RWPE2 (cell line): ENCODE measurements around the gene PTH2.
"Not testable (repeated sequence)": the region's sequence is repeated elsewhere in the genome, so short reads cannot be mapped to it uniquely, and the experiment has no call there.

Experiments
- ATAC-seq: fragments of 200-7000 bp; cut with Tn5 transposase; 3 replicates; pipeline ENCODE4 v1.9.1; 2021; ENCODE audit warnings: low read depth
- DNase-seq: peaks from one replicate; pipeline ENCODE4 v3.0.0-alpha.2; 2020; ENCODE audit warnings: low spot score
- H3K27ac ChIP-seq: fragments of 450-650 bp; 2 replicates; pipeline ENCODE4 v1.5.1; 2017; ENCODE audit warnings: mild to moderate bottlenecking; ENCODE audit not compliant: poor library complexity, severe bottlenecking
- H3K27me3 ChIP-seq: fragments of 250-450 bp; sonication (Bioruptor Pico); 2 replicates; pipeline ENCODE4 v1.5.1; 2021; ENCODE audit warnings: mild to moderate bottlenecking, moderate library complexity; ENCODE audit not compliant: insufficient read depth, poor library complexity, severe bottlenecking
- H3K36me3 ChIP-seq: fragments of 250-450 bp; sonication (Bioruptor Pico); 2 replicates; pipeline ENCODE4 v1.5.1; 2020; ENCODE audit warnings: low read depth, mild to moderate bottlenecking, moderate library complexity
- H3K4me1 ChIP-seq: fragments of 250-450 bp; sonication (Bioruptor Pico); 2 replicates; pipeline ENCODE4 v1.5.1; 2021; ENCODE audit warnings: mild to moderate bottlenecking, moderate library complexity; ENCODE audit not compliant: insufficient read depth, poor library complexity, severe bottlenecking
- H3K4me3 ChIP-seq: fragments of 250-450 bp; sonication (Bioruptor Pico); 2 replicates; pipeline ENCODE4 v1.5.1; 2021; ENCODE audit warnings: mild to moderate bottlenecking, moderate library complexity; ENCODE audit not compliant: severe bottlenecking
- H3K9me3 ChIP-seq: fragments of 250-450 bp; sonication (Bioruptor Pico); 2 replicates; pipeline ENCODE4 v1.5.1; 2021; ENCODE audit warnings: mild to moderate bottlenecking, moderate library complexity; ENCODE audit not compliant: severe bottlenecking
- CTCF ChIP-seq: fragments of 450-650 bp; IDR thresholded peaks from one replicate; pipeline ENCODE4 v1.5.1; 2017; ENCODE audit warnings: mild to moderate bottlenecking, moderate library complexity; ENCODE audit not compliant: poor library complexity, severe bottlenecking

PTH2 gene

DNA sequence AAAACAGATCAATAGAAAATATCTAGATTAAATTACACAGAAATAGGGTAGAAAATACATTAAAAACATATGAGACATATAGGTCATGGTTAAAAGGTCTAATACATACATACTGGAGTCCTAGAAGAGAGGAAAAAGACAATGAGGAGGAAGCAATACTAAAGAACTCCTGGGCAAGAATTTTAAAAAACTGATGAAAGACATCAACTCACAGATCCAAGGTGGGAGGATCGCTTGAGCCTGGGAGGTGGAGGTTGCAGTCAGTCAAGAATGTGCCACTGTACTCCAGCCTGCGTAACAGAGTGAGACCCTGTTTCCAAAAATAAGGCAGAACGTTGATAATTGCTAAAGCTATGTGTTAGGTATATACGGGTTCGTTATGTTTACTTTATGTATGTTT is 40.6 kb downstream of the PTH2 start:
- DNase-seq: no peak
- no peak for TF ChIP-seq CTCF

GRCh38 chr19:49380391-49380790 is 42.9 kb downstream of the PTH2 start:
- H3K4me1 ChIP-seq: no peaks in the 10 kb centered on the region
- ATAC-seq: no peak
- peaks cover 7% of the 10 kb centered on the region for H3K9me3 ChIP-seq
- H3K27me3 ChIP-seq: no peaks in the 10 kb centered on the region
- DNase-seq: no peak
- H3K4me3 ChIP-seq: no peak overlapping the region
- TF ChIP-seq CTCF: no peak
- H3K27ac ChIP-seq: no peak overlapping the region
- no peaks in the 10 kb centered on the region for H3K36me3 ChIP-seq

More for the DNA sequence above, 40.6 kb downstream of the PTH2 start:
- no peak overlapping the region for H3K27ac ChIP-seq
- peaks cover 7% of the 10 kb centered on the region for H3K9me3 ChIP-seq
- H3K36me3 ChIP-seq: no peaks in the 10 kb centered on the region
- no peaks in the 10 kb centered on the region for H3K27me3 ChIP-seq
- H3K4me3 ChIP-seq: no peak overlapping the region
- no peak for ATAC-seq
- H3K4me1 ChIP-seq: no peaks in the 10 kb centered on the region

GRCh38 chr19:49378512-49378911 is 44.7 kb downstream of the PTH2 start:
- no peak for DNase-seq
- no peak for ATAC-seq
- H3K4me1 ChIP-seq: no peaks in the 10 kb centered on the region
- H3K27me3 ChIP-seq: no peaks in the 10 kb centered on the region
- no peak overlapping the region for H3K4me3 ChIP-seq
- peaks cover 7% of the 10 kb centered on the region for H3K9me3 ChIP-seq
- H3K36me3 ChIP-seq: no peaks in the 10 kb centered on the region
- no peak overlapping the region for H3K27ac ChIP-seq
- no peak for TF ChIP-seq CTCF

- Histone ChIP-seq H3K4me1 (no peaks in the 10 kb centered on the region), H3K9me3 (peaks cover under 1% of the 10 kb centered on the region), H3K36me3 (no peaks in the 10 kb centered on the region), H3K27ac (no peak overlapping the region), H3K4me3 (no peak overlapping the region), H3K27me3 (no peaks in the 10 kb centered on the region)
- ATAC-seq (no peak), DNase-seq (no peak)
- TF ChIP-seq CTCF: no peak
These were observed 48.4 kb downstream of the PTH2 start for GRCh38 chr19:49374665-49375434.

- H3K4me1 ChIP-seq, H3K36me3 ChIP-seq, H3K27ac ChIP-seq, DNase-seq, H3K27me3 ChIP-seq, H3K9me3 ChIP-seq, ATAC-seq, H3K4me3 ChIP-seq: not testable (repeated sequence)
These were observed 50.1 kb downstream of the PTH2 start for GRCh38 chr19:49373174-49373573.
